GM12873 (cell line): ENCODE data around the gene NAV2.

Experiments used
- TF ChIP-seq, protein P1 (sequence below): IDR thresholded peaks from 2 replicates; pipeline ENCODE4 v1.5.1; 2012; ENCODE audit warnings: low read depth, mild to moderate bottlenecking, moderate library complexity, low read length, control low read depth; ENCODE audit not compliant: insufficient read depth; ENCODE audit errors: missing control alignments

NAV2 gene

DNA sequence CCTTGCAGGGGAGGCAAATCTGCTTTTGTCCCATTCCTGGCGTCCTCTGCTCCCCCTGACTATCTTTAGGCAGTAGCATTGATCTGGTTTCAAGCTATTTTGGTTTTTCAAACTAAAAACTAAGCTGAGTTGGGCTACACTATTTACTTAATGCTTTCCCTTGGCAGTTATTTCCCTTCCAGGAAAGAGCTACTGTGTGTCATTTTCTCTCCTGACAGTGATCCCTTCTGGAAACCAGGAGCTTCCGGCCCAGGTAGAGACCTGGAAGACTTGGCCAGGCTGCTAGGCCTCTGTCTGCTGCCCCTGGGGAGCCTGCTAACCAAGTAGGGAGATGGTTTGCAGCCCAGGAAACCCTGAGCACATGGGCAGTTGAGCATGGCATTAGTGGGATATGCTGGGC lies 35.0 kb downstream of the NAV2 start:
- TF ChIP-seq, protein P1, sequence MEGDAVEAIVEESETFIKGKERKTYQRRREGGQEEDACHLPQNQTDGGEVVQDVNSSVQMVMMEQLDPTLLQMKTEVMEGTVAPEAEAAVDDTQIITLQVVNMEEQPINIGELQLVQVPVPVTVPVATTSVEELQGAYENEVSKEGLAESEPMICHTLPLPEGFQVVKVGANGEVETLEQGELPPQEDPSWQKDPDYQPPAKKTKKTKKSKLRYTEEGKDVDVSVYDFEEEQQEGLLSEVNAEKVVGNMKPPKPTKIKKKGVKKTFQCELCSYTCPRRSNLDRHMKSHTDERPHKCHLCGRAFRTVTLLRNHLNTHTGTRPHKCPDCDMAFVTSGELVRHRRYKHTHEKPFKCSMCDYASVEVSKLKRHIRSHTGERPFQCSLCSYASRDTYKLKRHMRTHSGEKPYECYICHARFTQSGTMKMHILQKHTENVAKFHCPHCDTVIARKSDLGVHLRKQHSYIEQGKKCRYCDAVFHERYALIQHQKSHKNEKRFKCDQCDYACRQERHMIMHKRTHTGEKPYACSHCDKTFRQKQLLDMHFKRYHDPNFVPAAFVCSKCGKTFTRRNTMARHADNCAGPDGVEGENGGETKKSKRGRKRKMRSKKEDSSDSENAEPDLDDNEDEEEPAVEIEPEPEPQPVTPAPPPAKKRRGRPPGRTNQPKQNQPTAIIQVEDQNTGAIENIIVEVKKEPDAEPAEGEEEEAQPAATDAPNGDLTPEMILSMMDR = no peak

- TF ChIP-seq, protein P1 = no peak
Measured at GRCh38 chr11:19751055-19751454, 38.4 kb downstream of the NAV2 start.

- TF ChIP-seq, protein P1 = no peak
Measured at GRCh38 chr11:19753451-19754106, 40.9 kb downstream of the NAV2 start.

GRCh38 chr11:19756675-19757475 lies 44.2 kb downstream of the NAV2 start:
- TF ChIP-seq, protein P1 = no peak

DNA sequence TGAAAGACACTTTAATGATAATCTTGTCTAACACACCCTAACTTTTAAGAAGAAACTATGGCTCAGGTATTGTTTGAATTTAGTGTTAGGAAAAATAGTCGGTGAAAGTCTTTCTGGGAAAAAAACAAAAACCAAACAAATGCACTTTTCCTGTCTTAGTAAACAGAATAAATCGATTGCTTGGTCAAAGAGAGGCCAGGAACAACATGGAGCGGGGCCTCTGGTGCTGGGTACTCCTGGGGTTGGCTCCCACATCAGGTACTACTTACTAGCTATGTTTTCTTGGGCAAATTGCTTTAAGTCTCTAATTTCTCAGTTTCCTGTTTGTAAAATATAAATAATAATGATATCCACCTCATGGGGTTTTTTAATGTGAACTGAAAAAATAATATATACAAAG lies 46.8 kb downstream of the NAV2 start:
- TF ChIP-seq, protein P1 = no peak

GRCh38 chr11:19762266-19762665 lies 49.6 kb downstream of the NAV2 start:
- TF ChIP-seq, protein P1 = no peak

GRCh38 chr11:19763330-19763729 lies 50.7 kb downstream of the NAV2 start:
- TF ChIP-seq, protein P1 = no peak
